DLD1 (cell line): Measurements from ENCODE around the gene PLBD1.

Experiments
- in situ Hi-C: cut with HindIII; loops from 2 replicates; pipeline ENCODE4 v1.10.0; 2017; ENCODE audit warnings: low sequenced_read_pairs

The PLBD1 gene

DNA sequence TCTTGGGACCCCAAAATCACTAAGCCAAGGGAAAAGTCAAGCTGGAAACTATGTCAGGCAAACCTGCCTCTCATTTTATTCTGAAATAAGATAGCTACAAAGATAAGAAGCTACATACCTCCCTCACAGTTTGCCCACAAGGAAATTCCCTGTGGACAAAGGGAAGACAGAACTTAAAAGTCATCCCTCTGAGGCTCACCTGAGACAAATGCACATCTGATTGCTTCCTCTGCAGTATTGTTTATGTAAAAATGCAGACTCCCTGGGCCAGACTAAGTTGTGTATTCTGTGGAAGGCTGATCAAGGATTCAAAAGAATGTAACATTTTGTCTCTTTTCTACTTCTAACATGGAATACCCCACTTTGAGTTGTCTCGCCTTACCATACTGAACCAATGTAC is 2.5 kb upstream of the PLBD1 start:
- in situ Hi-C loops: no loop called here

DNA sequence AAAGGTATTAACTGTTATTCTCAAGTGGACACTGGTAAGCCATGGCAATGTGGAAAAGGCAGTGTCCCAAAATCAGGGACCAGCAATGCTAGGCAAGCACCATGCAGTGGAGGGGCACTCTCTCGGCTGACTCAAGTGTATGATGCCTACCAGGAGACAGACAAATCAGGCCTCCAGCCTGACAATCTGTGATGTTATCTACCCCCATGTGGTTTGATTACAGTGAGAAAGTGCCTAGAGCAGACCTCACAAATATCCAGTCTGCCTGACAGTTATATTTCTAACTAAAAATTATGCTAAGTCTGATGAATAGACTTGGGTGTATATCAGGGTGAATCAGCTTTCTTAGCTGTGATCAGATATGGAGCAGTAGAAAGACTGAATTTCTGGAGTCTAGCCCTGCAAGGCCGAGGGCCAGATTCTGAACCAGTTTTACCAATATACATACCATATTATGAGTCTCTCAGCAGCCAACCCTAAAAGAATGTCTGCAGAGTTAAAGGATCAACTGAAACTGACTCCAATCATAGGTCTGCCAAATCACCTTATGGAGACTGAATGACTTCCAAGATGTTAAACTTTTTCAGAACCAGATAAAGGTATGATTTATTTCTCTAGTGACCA is 3.2 kb downstream of the PLBD1 start:
- in situ Hi-C loops: no loop called here

DNA sequence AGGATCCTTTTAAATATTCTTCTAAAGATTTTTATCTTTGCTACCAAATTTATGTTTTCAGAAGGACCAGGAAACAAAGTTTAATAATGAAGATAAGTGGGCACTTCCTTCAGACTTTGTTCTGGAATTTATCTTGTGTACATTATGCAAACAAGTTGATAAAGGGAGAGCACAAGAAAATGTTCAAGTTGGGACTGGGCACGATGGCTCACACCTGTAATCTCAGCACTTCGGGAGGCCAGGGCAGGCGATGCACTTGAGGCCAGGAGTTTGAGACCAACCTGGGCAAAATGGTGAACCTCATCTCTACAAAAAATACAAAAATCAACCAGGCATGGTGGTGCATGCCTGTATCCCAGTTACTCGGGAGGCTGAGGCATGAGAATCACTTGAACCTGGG is 4.6 kb downstream of the PLBD1 start:
- in situ Hi-C loops: no loop called here

DNA sequence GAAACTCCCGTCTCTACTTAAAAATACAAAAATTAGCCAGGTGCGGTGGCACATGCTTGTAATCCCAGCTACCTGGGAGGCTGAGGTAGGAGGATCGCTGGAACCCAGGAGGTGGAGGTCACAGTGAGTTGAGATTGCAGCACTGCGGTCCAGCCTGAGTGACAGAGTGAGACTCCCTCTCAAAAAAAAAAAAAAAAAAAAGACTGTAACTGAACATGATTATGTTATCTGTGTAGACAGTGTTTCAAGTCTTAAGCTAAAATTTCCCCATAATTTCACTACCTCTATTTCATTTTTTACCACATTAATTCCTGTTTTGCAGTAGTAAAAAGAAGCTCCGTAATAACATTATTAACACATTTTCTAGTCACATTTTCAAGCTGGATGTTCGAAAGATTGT is 5.4 kb downstream of the PLBD1 start:
- in situ Hi-C loops: no loop called here

DNA sequence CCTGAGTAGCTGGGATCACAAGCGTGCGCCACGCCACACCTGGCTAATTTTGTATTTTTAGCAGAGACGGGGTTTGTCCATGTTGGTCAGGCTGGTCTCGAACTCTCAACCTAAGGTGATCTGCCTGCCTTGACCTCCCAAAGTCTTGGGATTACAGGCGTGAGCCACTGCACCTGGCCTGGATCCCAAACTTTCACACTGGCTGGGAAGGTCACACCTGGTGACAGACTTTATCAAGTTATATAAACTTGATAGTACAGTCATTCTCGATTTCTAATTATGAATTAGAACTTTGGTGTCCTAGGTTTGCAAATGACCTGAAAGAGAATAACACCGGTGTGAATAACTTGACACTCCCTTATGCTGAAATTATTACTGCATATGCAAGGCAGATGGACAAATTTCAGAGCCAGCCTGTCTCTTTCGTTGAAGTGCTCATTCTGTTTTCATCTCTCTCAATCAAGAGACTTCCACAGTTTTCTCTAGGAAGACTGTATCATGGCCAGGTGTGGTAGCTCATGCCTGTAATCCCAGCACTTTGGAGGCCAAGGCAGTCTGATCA is 5.9 kb downstream of the PLBD1 start:
- in situ Hi-C loops: no loop called here

DNA sequence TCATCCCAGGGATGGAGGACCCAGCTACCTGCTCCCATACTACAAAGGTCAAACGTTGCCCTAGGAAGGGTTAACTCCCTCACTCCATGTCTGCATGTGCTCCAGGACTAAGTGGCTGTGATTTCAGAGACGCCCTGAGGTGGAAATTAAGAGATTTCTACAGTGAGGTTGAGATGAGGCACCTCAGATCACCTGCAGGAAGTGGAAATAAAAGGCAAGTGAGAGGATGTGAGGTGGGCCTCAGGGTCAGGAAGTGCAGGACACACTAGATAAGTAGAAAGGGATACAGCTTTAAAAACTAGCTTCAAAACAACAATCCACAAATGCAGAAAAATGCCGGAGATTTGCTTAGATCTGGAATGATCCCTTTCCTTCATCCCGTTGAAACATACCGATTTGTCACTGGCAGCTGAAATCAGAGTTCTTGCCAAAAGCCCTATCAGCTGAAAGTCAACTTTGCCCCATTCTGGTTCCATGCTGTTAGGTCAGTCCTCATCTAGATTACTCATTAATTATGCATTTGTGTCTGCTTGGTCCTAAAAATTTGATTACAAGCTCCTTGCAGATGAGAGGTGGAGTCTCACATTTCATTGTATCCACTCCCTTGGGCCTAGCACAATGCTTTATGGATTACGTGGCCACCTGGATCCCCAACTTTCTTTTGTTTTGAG is 6.6 kb downstream of the PLBD1 start:
- in situ Hi-C loops: no loop called here

DNA sequence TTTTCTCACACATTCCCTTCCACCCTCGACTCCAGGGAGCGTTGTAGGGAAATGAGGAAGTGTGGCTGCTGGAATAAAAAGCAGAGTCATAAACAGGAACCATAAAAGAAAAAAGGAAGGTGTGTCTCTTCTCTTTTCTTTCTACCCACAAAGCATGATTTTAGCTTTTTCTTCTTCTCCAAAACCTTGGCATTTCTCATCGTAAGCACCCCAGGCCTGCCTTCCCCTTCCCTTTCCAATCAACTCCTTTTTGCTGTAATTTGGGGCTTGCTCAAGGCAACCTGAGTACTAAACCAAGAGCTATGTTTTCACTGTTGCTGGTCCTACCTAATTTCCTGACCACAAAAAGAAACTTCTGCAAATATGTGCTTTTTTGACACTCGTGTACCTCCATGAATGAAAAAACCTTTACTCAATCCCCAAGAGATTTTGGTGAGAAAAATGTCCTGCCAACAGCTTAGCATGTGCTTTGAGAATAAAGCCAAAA is 9.2 kb downstream of the PLBD1 start:
- in situ Hi-C loops: no loop called here

DNA sequence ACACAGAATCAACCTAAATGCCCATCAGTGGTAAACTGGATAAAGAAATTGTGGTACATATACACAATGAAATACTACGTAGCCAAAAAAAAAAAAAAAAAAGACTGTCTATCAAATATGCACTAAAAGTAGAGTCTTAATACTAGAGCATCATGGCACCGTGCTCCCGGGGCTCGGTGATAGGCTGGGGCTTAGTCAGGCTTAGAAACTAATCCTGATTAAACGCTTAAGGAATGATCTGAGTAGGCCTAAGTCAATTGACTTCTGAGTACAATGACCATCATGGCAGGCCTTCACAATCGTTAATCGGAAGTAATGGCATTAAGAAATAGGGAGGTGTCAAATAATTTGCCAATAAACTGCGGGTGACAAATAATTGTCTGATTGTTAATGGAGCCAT is 9.7 kb downstream of the PLBD1 start:
- in situ Hi-C loops: no loop called here

DNA sequence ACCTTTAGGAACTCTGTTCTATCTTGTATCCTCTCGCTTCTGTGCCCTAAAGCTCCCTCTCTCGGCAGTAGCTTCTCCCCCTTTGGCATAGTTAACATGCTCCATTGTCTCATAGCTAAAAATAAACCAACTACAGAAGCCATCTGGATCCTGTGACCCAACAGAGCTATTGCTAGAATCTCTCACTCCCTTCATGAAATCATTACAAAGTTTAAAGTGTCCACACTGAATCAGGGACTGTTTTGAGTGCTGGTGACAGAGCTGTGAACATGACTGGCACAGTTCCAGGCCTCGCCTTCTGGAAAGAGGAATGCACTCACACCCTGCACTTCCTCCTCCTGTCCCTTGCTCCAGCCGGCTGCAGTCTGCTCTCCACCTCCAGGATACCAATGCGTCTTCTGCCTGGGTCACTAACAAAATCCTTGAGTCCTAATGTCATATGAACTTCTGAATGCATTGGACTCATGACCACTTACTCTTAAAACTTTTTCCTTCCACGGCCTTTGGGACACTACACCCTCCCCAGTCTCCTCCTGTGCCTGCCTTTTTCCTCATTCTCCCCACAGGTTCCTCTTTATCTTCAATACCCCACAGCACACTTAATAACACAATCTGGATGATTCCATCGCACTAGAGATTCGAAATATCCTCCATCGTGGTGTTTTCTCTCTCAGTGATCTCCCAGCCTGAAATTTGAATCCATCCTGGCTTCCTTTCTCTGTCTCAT is 13.2 kb downstream of the PLBD1 start:
- in situ Hi-C loops: no loop called here

DNA sequence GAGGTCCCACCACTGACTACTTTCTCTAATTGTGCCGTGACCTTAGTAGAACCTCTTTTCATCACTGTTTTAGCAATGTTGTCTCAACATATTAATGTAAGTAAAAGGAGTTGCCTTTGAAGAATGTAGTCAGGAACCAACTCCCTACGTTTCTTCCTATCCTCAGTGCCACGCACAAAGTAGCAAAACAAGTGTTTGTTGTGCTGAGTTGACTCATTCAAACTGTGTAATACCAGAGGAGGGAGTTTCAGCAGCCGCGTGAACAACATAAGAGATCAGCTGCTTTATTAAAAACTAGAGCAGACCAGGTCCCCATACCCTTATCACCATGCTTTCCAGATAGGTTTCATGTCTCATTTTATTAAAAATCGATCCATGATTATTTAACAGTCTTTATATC is 19.1 kb downstream of the PLBD1 start:
- in situ Hi-C loops: no loop called here

DNA sequence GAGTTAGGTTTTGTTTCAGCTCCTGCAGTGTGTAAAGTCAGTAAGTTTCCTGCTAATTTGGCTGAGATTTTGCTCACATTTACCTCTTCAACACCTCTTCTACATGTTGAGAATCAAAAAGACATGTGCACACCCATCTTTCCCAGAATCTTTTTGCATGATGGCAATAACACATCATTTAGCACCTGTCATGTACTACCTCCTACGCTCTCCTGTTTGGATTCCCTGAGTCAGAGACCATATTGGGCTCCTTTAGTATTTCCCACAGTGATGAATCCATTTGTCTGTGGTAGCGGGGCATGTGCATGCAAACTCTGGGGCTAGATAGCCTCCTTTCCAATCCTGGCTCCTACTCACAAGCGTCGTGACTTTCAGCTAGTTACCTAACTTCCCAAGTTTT is 20.1 kb downstream of the PLBD1 start:
- in situ Hi-C loops: no loop called here

DNA sequence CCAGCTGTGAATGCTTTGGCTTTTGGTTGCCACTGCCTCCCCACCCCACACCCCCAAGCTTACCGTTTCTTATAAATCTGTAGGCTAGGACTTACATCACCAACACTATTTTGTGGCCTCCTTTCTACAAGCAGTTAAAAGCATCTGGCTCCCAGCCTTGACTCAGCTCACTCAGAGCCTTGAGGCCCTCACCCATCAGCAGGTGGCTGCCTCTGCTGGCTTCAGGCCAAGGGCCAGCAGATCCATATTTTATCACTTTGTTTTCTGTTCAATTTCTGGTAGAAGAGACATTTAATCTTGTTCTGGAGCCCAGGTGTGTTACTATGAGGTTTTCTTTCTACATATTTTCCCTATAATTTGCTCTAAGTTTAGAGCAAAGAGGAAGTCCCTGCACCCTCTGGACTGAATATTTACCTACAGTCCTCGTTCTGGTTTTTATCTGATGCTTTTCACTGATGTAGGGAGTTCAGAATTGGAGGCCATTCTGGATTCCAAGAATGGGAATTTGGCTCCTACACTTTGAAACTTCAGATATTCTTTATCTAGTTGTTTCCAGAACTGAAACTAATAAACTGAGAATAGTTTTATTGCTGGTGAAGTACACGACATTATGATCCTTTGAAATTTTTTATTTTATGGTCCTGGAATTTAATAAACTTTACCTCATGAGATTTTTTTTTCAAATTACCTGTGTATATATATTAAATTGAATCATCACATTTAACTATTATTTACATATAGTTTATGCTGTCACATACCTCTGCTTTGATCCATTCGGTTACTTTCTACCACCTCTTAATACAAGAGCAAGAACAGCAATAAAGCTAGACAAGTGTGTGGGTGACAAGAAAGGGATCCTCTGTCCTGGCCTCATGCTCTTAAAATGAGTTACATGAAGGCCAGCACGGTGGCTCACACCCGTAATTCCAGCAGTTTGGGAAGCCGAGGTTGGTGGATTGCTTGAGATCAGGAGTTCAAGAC is 22.2 kb downstream of the PLBD1 start:
- in situ Hi-C loops: no loop called here

DNA sequence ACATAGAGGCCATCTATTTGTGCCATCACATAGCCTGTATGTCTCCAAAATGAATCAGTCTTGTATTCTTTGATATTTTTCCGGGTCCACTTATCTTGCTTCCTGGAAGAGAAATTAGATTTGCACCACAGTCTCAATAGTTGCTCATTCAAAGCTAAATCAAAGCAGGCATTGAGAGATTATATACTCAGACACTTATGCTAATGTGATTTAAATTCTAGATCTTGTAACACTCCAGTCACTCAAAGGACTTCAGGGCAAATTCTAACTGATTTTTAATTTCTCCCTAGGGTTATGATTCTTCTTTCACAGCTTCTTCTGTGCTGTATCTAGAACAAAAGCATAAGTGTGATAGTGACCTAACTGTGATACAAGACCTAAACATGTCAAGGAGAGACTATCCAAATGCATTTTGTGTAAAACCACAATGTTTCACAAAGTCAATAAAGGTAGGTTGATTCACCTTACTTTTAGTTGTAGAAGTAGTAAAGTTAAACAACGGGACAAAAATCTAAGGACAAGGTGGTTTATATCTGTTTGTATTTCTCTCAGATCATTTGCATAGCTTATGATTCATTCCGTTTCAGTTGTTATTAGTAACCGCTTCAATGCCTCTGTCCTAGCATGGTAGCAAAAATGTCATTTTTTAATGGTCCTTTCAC is 26.8 kb downstream of the PLBD1 start:
- in situ Hi-C loops: no loop called here

DNA sequence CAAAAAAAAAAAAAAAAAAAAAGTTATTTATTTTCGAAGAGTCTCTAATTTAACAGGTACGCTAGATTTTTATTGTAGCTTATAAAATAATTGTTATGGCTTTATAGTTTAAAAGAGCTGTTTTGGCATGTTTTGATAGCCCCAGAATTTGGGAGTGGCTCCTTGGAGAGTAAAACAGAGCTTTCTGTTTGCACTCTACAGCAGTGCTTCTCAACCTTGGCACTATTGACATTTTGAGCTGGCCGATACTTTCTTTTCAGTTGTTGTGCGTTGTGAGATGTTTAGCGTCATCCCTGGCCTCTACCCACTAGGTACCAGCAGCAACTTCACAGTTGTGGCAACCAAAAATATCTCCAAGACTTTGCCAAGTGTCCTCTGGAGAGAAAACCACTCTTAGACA is 30.6 kb downstream of the PLBD1 start:
- in situ Hi-C loops: no loop called here

DNA sequence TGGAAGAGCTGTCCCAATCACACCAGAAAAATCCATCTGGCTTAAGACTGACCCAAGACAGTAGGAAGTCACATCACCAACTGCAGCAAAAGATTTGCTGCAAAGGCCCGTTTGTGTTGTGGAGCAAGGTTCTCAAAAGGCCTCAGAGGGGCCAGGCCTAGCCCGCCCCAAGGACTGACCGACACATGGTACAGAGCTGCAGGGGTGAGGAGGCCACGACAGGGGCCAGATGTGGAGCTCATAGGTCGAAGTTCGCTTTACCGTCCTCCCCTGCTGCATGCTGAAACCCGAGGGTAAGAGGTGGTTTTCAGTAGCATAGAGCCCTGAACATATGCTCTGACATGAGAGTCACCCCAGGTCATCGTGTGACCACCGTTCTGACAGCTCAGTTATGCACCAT is 35.5 kb downstream of the PLBD1 start:
- in situ Hi-C loops: no loop called here

DNA sequence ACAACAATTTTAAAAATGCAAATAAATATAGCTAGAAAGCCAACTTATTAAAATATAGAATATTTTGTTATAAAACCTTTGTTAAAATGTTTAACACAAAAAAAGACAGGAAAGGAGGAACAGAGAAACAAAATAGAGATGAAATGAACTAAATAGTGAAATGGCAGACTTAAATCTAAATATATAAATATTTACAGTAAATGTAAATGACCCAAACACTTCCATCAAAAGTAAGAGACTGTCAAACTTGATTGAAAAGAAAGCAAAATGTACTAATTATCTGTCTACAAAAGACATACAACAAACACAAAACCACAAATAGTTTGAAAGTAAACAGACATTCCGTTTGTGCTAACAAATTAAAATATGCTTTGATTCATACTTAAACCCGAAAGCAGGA is 41.7 kb downstream of the PLBD1 start:
- in situ Hi-C loops: no loop called here

DNA sequence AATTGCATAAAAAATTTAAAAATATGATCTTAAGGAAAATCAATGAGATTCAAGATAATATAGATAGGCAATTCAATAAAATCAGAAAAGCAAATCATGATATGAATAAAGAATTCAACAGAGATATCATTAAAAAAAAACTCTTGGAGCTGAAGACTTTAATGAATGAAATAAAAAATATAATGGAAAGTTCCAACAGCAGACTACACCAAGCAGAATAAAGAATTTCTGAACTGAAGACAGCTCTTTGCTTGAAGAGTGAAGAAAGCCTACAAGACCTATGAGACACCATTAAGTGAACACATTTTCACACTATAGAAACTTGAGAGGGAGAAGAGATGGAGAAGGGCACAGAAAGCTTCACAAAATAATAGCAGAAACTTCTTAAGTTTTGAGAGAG is 45.9 kb downstream of the PLBD1 start:
- in situ Hi-C loops: no loop called here

DNA sequence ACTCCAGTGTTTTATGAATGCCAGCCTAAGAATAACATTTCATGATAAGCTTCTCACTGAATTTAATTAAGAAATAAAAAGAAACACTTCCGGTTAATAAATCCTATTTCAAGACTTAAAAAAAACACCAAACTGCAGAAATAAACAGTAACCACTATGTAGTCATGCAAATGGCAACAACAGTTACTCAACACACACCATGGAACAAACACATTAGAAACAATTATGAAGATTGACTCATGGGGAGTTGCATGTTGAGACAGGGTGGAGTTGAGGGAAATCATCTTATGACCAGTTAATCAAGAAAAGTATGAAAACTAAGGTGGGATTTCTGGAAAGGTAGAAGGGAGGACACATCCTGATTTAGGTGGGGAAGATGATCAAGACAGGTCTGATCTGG is 52.7 kb downstream of the PLBD1 start:
- in situ Hi-C loops: no loop called here

DNA sequence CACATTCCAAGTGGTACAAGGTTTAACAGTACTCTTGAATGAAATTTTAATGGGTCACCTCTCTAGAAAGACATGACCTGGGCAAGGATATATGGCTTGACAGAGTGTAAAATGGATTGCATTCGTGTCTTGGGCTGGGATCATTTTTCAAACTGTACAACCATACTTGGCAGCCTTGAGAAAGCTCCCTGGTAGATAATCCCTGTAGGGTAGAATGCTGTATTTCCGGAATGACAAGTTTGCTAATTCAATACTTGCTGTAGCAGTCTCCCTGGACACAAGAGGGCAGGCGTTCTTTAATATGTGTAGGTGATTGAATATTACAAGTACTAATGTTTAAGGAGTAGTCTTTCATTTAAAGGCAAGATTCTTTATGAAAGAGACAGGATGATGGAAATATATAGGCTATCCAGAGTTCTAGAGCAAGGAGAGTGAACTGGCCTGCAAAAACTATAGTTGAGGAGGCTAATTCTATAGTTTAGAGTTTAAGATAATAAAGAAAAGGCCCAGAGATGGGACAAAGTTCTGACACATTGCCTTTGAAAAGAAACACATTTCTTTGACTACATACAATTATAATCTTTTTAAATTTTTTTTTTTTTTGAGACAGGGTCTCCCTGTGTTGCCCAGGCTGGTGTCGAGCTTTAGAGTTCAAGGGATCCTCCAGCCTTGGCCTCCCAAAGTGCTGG is 53.4 kb downstream of the PLBD1 start:
- in situ Hi-C loops: no loop called here

DNA sequence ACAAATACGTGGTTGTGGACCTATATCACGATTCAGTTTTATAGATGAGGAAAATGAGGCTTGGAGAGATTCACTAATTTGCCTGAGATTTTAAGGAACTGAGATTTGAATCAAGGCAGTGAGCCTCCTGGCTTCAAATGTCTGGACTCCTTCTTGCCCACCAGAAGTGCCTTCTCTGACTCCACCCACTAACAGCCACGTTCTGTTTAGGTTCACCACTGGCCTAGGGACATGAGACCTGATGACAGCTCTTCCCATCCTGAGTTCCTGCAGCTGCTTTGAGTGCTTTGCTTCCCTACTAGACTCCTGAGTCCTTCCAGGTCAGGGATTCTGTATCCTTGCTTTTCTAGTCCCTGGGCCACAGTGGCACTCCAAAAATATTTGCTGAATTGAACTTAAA is 57.1 kb downstream of the PLBD1 start:
- in situ Hi-C loops: no loop called here
